GM15510 (cell line): ENCODE results near the gene MYH14.

Experiments
- POLR2A ChIP-seq: IDR thresholded peaks from 3 replicates; pipeline ENCODE4 v1.6.1; 2011; ENCODE audit warnings: borderline replicate concordance; ENCODE audit not compliant: insufficient read length; ENCODE audit errors: extremely low read depth

Gene MYH14

GRCh38 chr19:50332244-50333038, 129.0 kb downstream of the MYH14 start:
- no peak for TF ChIP-seq POLR2A

- TF ChIP-seq POLR2A: peak; percentile 34
Measured at GRCh38 chr19:50333235-50333736, 129.9 kb downstream of the MYH14 start.

- TF ChIP-seq POLR2A: peak; percentile 55
Measured at GRCh38 chr19:50333737-50334617, 130.6 kb downstream of the MYH14 start.

GRCh38 chr19:50334741-50335421, 131.5 kb downstream of the MYH14 start:
- TF ChIP-seq POLR2A: no peak

GRCh38 chr19:50340331-50340730, 136.9 kb downstream of the MYH14 start:
- TF ChIP-seq POLR2A: no peak

GRCh38 chr19:50341091-50341564, 137.7 kb downstream of the MYH14 start:
- TF ChIP-seq POLR2A: peak; percentile 22

GRCh38 chr19:50344661-50345318, 141.4 kb downstream of the MYH14 start:
- peak; percentile 86 for TF ChIP-seq POLR2A

GRCh38 chr19:50349277-50350057, 146.0 kb downstream of the MYH14 start:
- no peak for TF ChIP-seq POLR2A

- no peak for TF ChIP-seq POLR2A
Measured at GRCh38 chr19:50352242-50352641, 148.8 kb downstream of the MYH14 start.

GRCh38 chr19:50356691-50357177, 153.3 kb downstream of the MYH14 start:
- no peak for TF ChIP-seq POLR2A

- peak; percentile 65 for TF ChIP-seq POLR2A
Measured at GRCh38 chr19:50357178-50358100, 154.0 kb downstream of the MYH14 start.
